Keratinocyte (primary cell): ENCODE measurements around the gene ACVR1.

ENCODE experiments used
- EZH2 ChIP-seq: IDR thresholded peaks from one replicate; pipeline ENCODE4 v1.6.1; 2012; ENCODE audit warnings: inconsistent platforms, mild to moderate bottlenecking, low read length, moderate library complexity
- TF ChIP-seq, protein P1 (sequence below), 3 experiments: IDR thresholded peaks in 1 of 3; conservative IDR thresholded peaks in 1 of 3; optimal IDR thresholded peaks in 1 of 3; 2 replicates in 2 of 3; 3 replicates in 1 of 3; pipeline versions ENCODE3 to v1.5.1; 2011; ENCODE audit warnings: low read length in 3 of 3, mild to moderate bottlenecking in 3 of 3, moderate library complexity in 2 of 3, control low read depth in 1 of 3, inconsistent platforms in 1 of 3; ENCODE audit not compliant: insufficient read depth in 2 of 3; ENCODE audit errors: extremely low read depth in 1 of 3

DNA sequence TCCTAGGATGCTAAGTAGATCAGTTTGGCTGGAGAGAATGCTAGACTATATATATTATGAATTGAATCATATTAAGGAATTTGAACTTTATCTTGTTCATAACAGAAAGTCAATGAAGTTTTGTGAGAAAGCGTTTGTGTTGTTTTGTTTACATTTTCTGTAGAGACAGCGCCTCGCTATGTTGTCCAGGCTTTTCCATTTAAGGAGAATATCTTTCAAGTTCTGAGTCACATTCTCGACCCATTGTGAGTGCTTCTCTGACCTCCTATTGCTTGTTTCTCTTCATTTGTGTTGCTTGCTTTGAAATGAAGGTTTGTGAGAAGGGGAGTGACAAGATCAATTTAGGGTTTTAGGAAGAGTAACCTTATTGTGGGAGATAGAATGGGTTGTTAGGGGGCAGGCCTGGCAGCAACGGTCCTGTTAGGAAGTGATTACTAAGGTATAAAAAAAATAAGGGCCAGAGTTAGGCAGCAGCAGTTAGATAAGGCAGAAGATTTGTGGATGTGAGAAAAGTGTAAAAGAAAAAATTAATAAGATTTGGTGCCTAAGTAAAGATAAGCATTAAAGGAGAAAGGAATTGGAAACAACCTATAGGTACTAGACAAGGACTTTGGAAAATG lies 47.6 kb upstream of the ACVR1 start:
- TF ChIP-seq, protein P1, sequence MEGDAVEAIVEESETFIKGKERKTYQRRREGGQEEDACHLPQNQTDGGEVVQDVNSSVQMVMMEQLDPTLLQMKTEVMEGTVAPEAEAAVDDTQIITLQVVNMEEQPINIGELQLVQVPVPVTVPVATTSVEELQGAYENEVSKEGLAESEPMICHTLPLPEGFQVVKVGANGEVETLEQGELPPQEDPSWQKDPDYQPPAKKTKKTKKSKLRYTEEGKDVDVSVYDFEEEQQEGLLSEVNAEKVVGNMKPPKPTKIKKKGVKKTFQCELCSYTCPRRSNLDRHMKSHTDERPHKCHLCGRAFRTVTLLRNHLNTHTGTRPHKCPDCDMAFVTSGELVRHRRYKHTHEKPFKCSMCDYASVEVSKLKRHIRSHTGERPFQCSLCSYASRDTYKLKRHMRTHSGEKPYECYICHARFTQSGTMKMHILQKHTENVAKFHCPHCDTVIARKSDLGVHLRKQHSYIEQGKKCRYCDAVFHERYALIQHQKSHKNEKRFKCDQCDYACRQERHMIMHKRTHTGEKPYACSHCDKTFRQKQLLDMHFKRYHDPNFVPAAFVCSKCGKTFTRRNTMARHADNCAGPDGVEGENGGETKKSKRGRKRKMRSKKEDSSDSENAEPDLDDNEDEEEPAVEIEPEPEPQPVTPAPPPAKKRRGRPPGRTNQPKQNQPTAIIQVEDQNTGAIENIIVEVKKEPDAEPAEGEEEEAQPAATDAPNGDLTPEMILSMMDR (optimal IDR thresholded peaks at IDR 0.05 in 1 of 3, IDR thresholded peaks at IDR 0.05 in 1 of 3, conservative IDR thresholded peaks at IDR 0.05 in 1 of 3; ENCODE audit: extremely low read depth in 1 of 3, insufficient read depth in 2 of 3, low read length in 3 of 3), result no peak
- TF ChIP-seq EZH2, result no peak
